ENCODE data around the gene CAPN6. TPM values are rescaled to one million over a fixed set of nuclear protein-coding genes. Genes with fewer than 3 reads are reported as not detected.

The CAPN6 gene
- total RNA-seq, result 1 to 10 TPM; 2.4 to 4.7 TPM

GRCh38 chrX:111270339-111270738, at the start of gene CAPN6:
Gene CAPN6 (minus strand): TSS chrX:111270483. CDS start chrX:111263936, 6,547 bp downstream.
- H3K27ac ChIP-seq, result no peak within 1 kb of the TSS
- no peaks in the 10 kb centered on the region for H3K27me3 ChIP-seq
- H3K9ac ChIP-seq (ENCODE audit: low read depth in 2 of 2, low read length in 2 of 2), result no peak within 1 kb of the TSS
- H3K4me1 ChIP-seq, result no peaks in the 10 kb centered on the region
- intact Hi-C loops (cut with DNase I), result no loop called here
- peak; percentile 22 for DNase-seq
- no peak for TF ChIP-seq CTCF (IDR thresholded peaks at IDR 0.05)
- no peak within 1 kb of the TSS for H3K4me3 ChIP-seq
- H3K9me3 ChIP-seq, result no peaks in the 10 kb centered on the region
- no peaks in the 10 kb centered on the region for H3K36me3 ChIP-seq

- H3K36me3 ChIP-seq, result no peaks in the 10 kb centered on the region
- TF ChIP-seq CTCF (IDR thresholded peaks at IDR 0.05), result no peak
- no peaks in the 10 kb centered on the region for H3K4me1 ChIP-seq
- no peaks in the 10 kb centered on the region for H3K9me3 ChIP-seq
- H3K27me3 ChIP-seq, result no peaks in the 10 kb centered on the region
- H3K4me3 ChIP-seq, result no peak overlapping the region
- H3K9ac ChIP-seq (ENCODE audit: low read depth in 2 of 2, low read length in 2 of 2), result no peak overlapping the region
- intact Hi-C loops (cut with DNase I), result no loop called here
- no peak overlapping the region for H3K27ac ChIP-seq
- no peak for DNase-seq
These were observed 49.2 kb upstream of the CAPN6 start for GRCh38 chrX:111319451-111319850.

GRCh38 chrX:111318901-111319300, 48.6 kb upstream of the CAPN6 start:
- DNase-seq, result no peak
- H3K27me3 ChIP-seq, result no peaks in the 10 kb centered on the region
- H3K36me3 ChIP-seq, result no peaks in the 10 kb centered on the region
- TF ChIP-seq CTCF (IDR thresholded peaks at IDR 0.05), result no peak
- H3K9ac ChIP-seq (ENCODE audit: low read depth in 2 of 2, low read length in 2 of 2), result no peak overlapping the region
- H3K4me3 ChIP-seq, result no peak overlapping the region
- H3K9me3 ChIP-seq, result no peaks in the 10 kb centered on the region
- H3K4me1 ChIP-seq, result no peaks in the 10 kb centered on the region
- H3K27ac ChIP-seq, result no peak overlapping the region
- intact Hi-C loops (cut with DNase I), result no loop called here

GRCh38 chrX:111309083-111309482, 38.8 kb upstream of the CAPN6 start:
- Histone ChIP-seq H3K4me3 (no peak overlapping the region), H3K27me3 (peaks cover 5% of the 10 kb centered on the region), H3K4me1 (no peaks in the 10 kb centered on the region), H3K36me3 (no peaks in the 10 kb centered on the region), H3K9me3 (no peaks in the 10 kb centered on the region), H3K9ac (ENCODE audit: low read depth in 2 of 2, low read length in 2 of 2) (no peak overlapping the region), H3K27ac (no peak overlapping the region)
- DNase-seq, result no peak
- intact Hi-C loops (cut with DNase I), result no loop called here
- no peak for TF ChIP-seq CTCF (IDR thresholded peaks at IDR 0.05)

GRCh38 chrX:111308039-111308438, 37.8 kb upstream of the CAPN6 start:
- TF ChIP-seq CTCF (IDR thresholded peaks at IDR 0.05), result no peak
- Histone ChIP-seq H3K27me3 (peaks cover 5% of the 10 kb centered on the region), H3K9ac (ENCODE audit: low read depth in 2 of 2, low read length in 2 of 2) (no peak overlapping the region), H3K4me3 (no peak overlapping the region), H3K9me3 (no peaks in the 10 kb centered on the region), H3K36me3 (no peaks in the 10 kb centered on the region), H3K4me1 (no peaks in the 10 kb centered on the region), H3K27ac (no peak overlapping the region)
- no peak for DNase-seq
- intact Hi-C loops (cut with DNase I), result no loop called here

GRCh38 chrX:111302284-111302683, 32.0 kb upstream of the CAPN6 start:
- H3K4me3 ChIP-seq, result no peak overlapping the region
- peaks cover 5% of the 10 kb centered on the region for H3K27me3 ChIP-seq
- TF ChIP-seq CTCF (IDR thresholded peaks at IDR 0.05), result no peak
- H3K9ac ChIP-seq (ENCODE audit: low read depth in 2 of 2, low read length in 2 of 2), result no peak overlapping the region
- intact Hi-C loops (cut with DNase I), result no loop called here
- H3K4me1 ChIP-seq, result no peaks in the 10 kb centered on the region
- no peaks in the 10 kb centered on the region for H3K9me3 ChIP-seq
- no peak for DNase-seq
- H3K36me3 ChIP-seq, result no peaks in the 10 kb centered on the region
- no peak overlapping the region for H3K27ac ChIP-seq
